GM12878 (cell line): Measurements from ENCODE around the gene CCDC83. TPM values are rescaled to one million over a fixed set of nuclear protein-coding genes. Genes with fewer than 3 reads are reported as not detected.

Source experiments
- BACH1 ChIP-seq: fragments of 450-650 bp; IDR thresholded peaks from 2 replicates; pipeline ENCODE4 v1.6.1; 2017; ENCODE audit warnings: mild to moderate bottlenecking, borderline replicate concordance
- BHLHE40 ChIP-seq, 2 experiments: fragments of 450-650 bp in 1 of 2; IDR thresholded peaks; 2 replicates each; pipeline ENCODE4 v1.6.1; 2011 to 2017; ENCODE audit warnings: low read depth in 2 of 2, borderline replicate concordance in 1 of 2, improper control_type of control experiment in 1 of 2, low read length in 1 of 2, mild to moderate bottlenecking in 1 of 2
- BMI1 ChIP-seq: fragments of 450-650 bp; IDR thresholded peaks from 2 replicates; pipeline ENCODE4 v1.6.1; 2016; ENCODE audit warnings: mild to moderate bottlenecking, moderate library complexity, borderline replicate concordance
- CBX5 ChIP-seq: sonication (generic); IDR thresholded peaks from 2 replicates; pipeline ENCODE4 v1.6.1; 2016; ENCODE audit warnings: low read depth, moderate library complexity, mild to moderate bottlenecking, inconsistent platforms
- CREB1 ChIP-seq: IDR thresholded peaks from 2 replicates; pipeline ENCODE4 v1.6.1; 2012; ENCODE audit warnings: low read depth, mild to moderate bottlenecking, inconsistent platforms
- FOS ChIP-seq: IDR thresholded peaks from 3 replicates; pipeline ENCODE4 v1.6.1; 2011; ENCODE audit warnings: borderline replicate concordance; ENCODE audit not compliant: insufficient read length; ENCODE audit errors: extremely low read depth
- FOXM1 ChIP-seq: IDR thresholded peaks from 2 replicates; pipeline ENCODE4 v1.6.1; 2012; ENCODE audit warnings: low read depth, mild to moderate bottlenecking, inconsistent platforms, low read length, moderate library complexity
- GABPA ChIP-seq: IDR thresholded peaks from 2 replicates; pipeline ENCODE4 v1.6.1; 2014; ENCODE audit warnings: antibody characterized with exemption, low read depth, mild to moderate bottlenecking, inconsistent platforms
- HDGF ChIP-seq: fragments of 450-650 bp; IDR thresholded peaks from 2 replicates; pipeline ENCODE4 v1.6.1; 2016; ENCODE audit warnings: antibody characterized with exemption
- MEF2A ChIP-seq: IDR thresholded peaks from 2 replicates; pipeline ENCODE4 v1.6.1; 2011; ENCODE audit warnings: low read depth, mild to moderate bottlenecking, low read length, moderate library complexity; ENCODE audit not compliant: insufficient read depth
- MLLT1 ChIP-seq: fragments of 450-650 bp; IDR thresholded peaks from 2 replicates; pipeline ENCODE4 v1.6.1; 2016; ENCODE audit warnings: mild to moderate bottlenecking
- MYB ChIP-seq: fragments of 150-350 bp; IDR thresholded peaks from 2 replicates; pipeline ENCODE4 v1.6.1; 2014; ENCODE audit warnings: mild to moderate bottlenecking, low read depth, low read length, borderline replicate concordance
- NFIC ChIP-seq: IDR thresholded peaks from 2 replicates; pipeline ENCODE4 v1.6.1; 2012; ENCODE audit warnings: low read depth, mild to moderate bottlenecking, inconsistent platforms, low read length, moderate library complexity
- NFYB ChIP-seq: IDR thresholded peaks from 2 replicates; pipeline ENCODE4 v1.6.1; 2011; ENCODE audit warnings: low read depth, mild to moderate bottlenecking, low read length, improper control_type of control experiment, moderate library complexity; ENCODE audit not compliant: insufficient read depth
- NR2C1 ChIP-seq: fragments of 450-650 bp; IDR thresholded peaks from 2 replicates; pipeline ENCODE4 v1.6.1; 2017; ENCODE audit warnings: antibody characterized with exemption, mild to moderate bottlenecking, moderate library complexity
- POLR2A ChIP-seq: IDR thresholded peaks from 2 replicates; pipeline ENCODE4 v1.6.1; 2011; ENCODE audit warnings: low read depth, mild to moderate bottlenecking, low read length
- RB1 ChIP-seq: fragments of 450-650 bp; formaldehyde crosslinking; IDR thresholded peaks from 2 replicates; pipeline ENCODE4 v1.6.1; 2017; ENCODE audit warnings: mild to moderate bottlenecking, borderline replicate concordance
- RELA ChIP-seq: fragments of 450-650 bp; IDR thresholded peaks from 2 replicates; pipeline ENCODE4 v1.8.0; 2014; ENCODE audit warnings: borderline replicate concordance; ENCODE audit not compliant: partially characterized antibody
- SMARCA5 ChIP-seq: fragments of 450-650 bp; IDR thresholded peaks from 2 replicates; pipeline ENCODE4 v1.6.1; 2017; ENCODE audit warnings: mild to moderate bottlenecking
- SMC3 ChIP-seq: IDR thresholded peaks from 2 replicates; pipeline ENCODE4 v1.6.1; 2011; ENCODE audit warnings: low read length, improper control_type of control experiment, borderline replicate concordance
- SP1 ChIP-seq: IDR thresholded peaks from one replicate; pipeline ENCODE4 v1.6.1; 2011; ENCODE audit warnings: low read depth, low read length
- SPI1 ChIP-seq: IDR thresholded peaks from 2 replicates; pipeline ENCODE4 v1.6.1; 2011; ENCODE audit warnings: low read depth, mild to moderate bottlenecking, low read length, moderate library complexity, borderline replicate concordance; ENCODE audit not compliant: insufficient read depth
- TCF7 ChIP-seq: IDR thresholded peaks from 2 replicates; pipeline ENCODE4 v1.6.1; 2014; ENCODE audit warnings: antibody characterized with exemption, borderline replicate concordance
- YY1 ChIP-seq: IDR thresholded peaks from 2 replicates; pipeline ENCODE4 v1.6.1; 2011; ENCODE audit warnings: low read depth, mild to moderate bottlenecking, low read length
- ZNF384 ChIP-seq: IDR thresholded peaks from 2 replicates; pipeline ENCODE4 v1.6.1; 2012; ENCODE audit warnings: low read depth, mild to moderate bottlenecking, low read length, improper control_type of control experiment, borderline replicate concordance
- polyA plus RNA-seq, 11 experiments: library from polyadenylated mRNA; depleted of rRNA in 4 of 11; unstranded in 6 of 11; stranded (reverse) in 5 of 11; fragments of >200 nt; fragmentation: Nextera tagmentation in 4 of 11; fragmentation: Illumina TruSeq in 1 of 11; extraction: Ambion mirVana in 4 of 11; extraction: Trizol in 1 of 11; gene quantifications; 1 replicate in 1 of 11; 2 replicates in 10 of 11; pipeline versions ENCODE4 v1.2.1 to v1.2.3, GENCODE V29; 2011 to 2016; ENCODE audit warnings: inconsistent platforms in 2 of 11, missing spikeins in 2 of 11, low read depth in 1 of 11
- total RNA-seq, 4 experiments: library from RNA; depleted of rRNA in 3 of 4; stranded (reverse); fragments of >200 nt in 3 of 4; fragmentation: Illumina TruSeq in 1 of 4; extraction: Trizol in 1 of 4; gene quantifications; 2 replicates each; pipeline versions ENCODE4 v1.2.1 to v1.2.3, GENCODE V29; 2013 to 2021
- TF ChIP-seq, protein P1 (sequence below): IDR thresholded peaks from 2 replicates; pipeline ENCODE4 v1.6.1; 2011; ENCODE audit warnings: mild to moderate bottlenecking, low read depth, low read length, moderate library complexity; ENCODE audit not compliant: insufficient replicate concordance

The CCDC83 gene
- total and polyA plus RNA-seq, 10 of the 15 experiments (the other 5 are each of a cell fraction or from before 2014, with no cell fraction given): not detected

DNA sequence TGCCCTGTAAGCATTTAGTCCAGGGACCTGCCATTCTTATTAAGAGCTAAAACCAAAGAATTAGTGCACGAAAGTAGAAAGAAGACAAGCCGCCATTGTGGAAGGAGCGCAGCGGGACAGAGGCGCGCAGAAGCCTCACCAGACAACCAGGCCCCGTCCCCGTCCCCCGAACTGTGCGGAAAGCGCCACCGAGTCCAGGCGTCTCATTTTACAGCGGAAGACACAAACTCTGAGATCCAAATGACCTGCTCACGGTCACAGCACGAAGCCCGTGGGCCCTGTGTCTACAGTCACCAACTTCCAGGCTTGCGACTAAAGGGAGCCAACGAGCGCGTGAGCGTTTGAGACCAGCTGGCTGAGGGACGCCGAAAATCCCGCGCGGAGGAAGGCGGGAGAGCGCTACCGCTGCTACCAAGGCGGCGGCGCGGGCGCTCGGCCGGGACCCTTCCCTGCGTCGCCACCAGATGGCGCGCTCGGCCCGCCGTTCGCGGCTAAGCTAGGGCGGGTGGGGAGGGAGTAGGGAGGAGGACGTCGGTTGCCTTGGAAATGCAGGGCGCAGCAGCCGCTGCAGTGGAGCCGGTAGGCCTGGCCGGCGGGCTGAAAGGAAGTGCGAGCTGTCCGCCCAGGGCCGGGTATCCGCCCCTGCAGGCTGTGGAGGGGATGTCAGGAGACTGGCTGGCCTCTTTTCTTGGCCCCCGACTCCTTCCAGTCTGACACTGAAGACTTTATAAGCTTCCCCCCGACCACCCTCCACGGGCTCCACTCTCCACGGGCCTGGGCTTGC, 434 bp upstream of the CCDC83 start (continued):
- no peak for TF ChIP-seq NFIC
- peak; percentile 86; the same call in 1 of the 2 replicates for TF ChIP-seq SMARCA5
- TF ChIP-seq ZNF384: no peak
- peak; percentile 79 for TF ChIP-seq YY1
- TF ChIP-seq NR2C1: no peak
- no peak for TF ChIP-seq FOS
- peak; percentile 68; the same call in 1 of the 2 replicates for TF ChIP-seq HDGF
- no peak for TF ChIP-seq FOXM1
- no peak for TF ChIP-seq BMI1
- TF ChIP-seq MEF2A: 0 out of 2 replicates have a peak, but pooled peaks have one; percentile 19
- peak; percentile 17 for TF ChIP-seq RELA
- peak; percentile 35 for TF ChIP-seq SP1
- peak; percentile 18 to 44; a peak in 1 of 4 replicates for TF ChIP-seq BHLHE40 (IDR thresholded peaks at IDR 0.05; ENCODE audit: borderline replicate concordance in 1 of 2, low read depth in 2 of 2, low read length in 1 of 2)
- no peak for TF ChIP-seq TCF7
- TF ChIP-seq, protein P1, sequence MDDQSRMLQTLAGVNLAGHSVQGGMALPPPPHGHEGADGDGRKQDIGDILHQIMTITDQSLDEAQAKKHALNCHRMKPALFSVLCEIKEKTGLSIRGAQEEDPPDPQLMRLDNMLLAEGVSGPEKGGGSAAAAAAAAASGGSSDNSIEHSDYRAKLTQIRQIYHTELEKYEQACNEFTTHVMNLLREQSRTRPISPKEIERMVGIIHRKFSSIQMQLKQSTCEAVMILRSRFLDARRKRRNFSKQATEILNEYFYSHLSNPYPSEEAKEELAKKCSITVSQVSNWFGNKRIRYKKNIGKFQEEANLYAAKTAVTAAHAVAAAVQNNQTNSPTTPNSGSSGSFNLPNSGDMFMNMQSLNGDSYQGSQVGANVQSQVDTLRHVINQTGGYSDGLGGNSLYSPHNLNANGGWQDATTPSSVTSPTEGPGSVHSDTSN: peak; percentile 2
- TF ChIP-seq POLR2A: peak; percentile 71
- TF ChIP-seq BACH1: no peak
- TF ChIP-seq RB1: peak; percentile 97; the same call in 1 of the 2 replicates
- TF ChIP-seq CREB1: 0 out of 2 replicates have a peak, but pooled peaks have one; percentile 9
- TF ChIP-seq MYB: no peak
- no peak for TF ChIP-seq CBX5
- 0 out of 2 replicates have a peak, but pooled peaks have one; percentile 53 for TF ChIP-seq MLLT1
- TF ChIP-seq SMC3: peak; percentile 83
- TF ChIP-seq NFYB: no peak
- TF ChIP-seq GABPA: no peak
- TF ChIP-seq SPI1: peak; percentile 65; the same call in 1 of the 2 replicates
